GM23248 (cell line): ENCODE measurements around the gene GRM6. TPM values are rescaled to one million over a fixed set of nuclear protein-coding genes. Genes with fewer than 3 reads are reported as not detected.
A peak's percentile ranks its signal among the peaks of the same experiment; 100 is the strongest.

Source experiments
- DNase-seq: peaks from one replicate; pipeline ENCODE4 v3.0.0-alpha.2; 2015
- H2AFZ ChIP-seq: fragments of 200-600 bp; sonication (generic); 2 replicates; pipeline ENCODE4 v1.6.1; 2016; ENCODE audit warnings: antibody characterized with exemption
- H3F3A ChIP-seq: fragments of 200-600 bp; sonication (generic); 2 replicates; pipeline ENCODE4 v1.6.1; 2016; ENCODE audit warnings: mild to moderate bottlenecking, antibody characterized with exemption, mixed run types; ENCODE audit not compliant: insufficient read depth
- H3K27ac ChIP-seq: fragments of 200-600 bp; sonication (generic); 2 replicates; pipeline ENCODE4 v1.5.1; 2016; ENCODE audit warnings: mild to moderate bottlenecking
- H3K27me3 ChIP-seq: fragments of 200-600 bp; sonication (generic); replicated peaks from 2 replicates; pipeline ENCODE4 v1.6.1; 2016; ENCODE audit warnings: mild to moderate bottlenecking; ENCODE audit not compliant: insufficient read depth
- H3K36me3 ChIP-seq: fragments of 200-600 bp; sonication (generic); 2 replicates; pipeline ENCODE4 v1.6.1; 2016; ENCODE audit warnings: low read depth, mild to moderate bottlenecking
- H3K4me1 ChIP-seq: fragments of 200-600 bp; sonication (generic); 2 replicates; pipeline ENCODE4 v1.6.1; 2016; ENCODE audit warnings: mild to moderate bottlenecking; ENCODE audit not compliant: insufficient read depth
- H3K4me2 ChIP-seq: fragments of 200-600 bp; sonication (generic); one replicate; pipeline ENCODE4 v1.6.1; 2016; ENCODE audit warnings: mild to moderate bottlenecking; ENCODE audit not compliant: unreplicated experiment
- H3K4me3 ChIP-seq: fragments of 200-600 bp; sonication (generic); 2 replicates; pipeline ENCODE4 v1.5.1; 2016; ENCODE audit warnings: mild to moderate bottlenecking
- H3K79me2 ChIP-seq: fragments of 200-600 bp; sonication (generic); 2 replicates; pipeline ENCODE4 v1.6.1; 2016; ENCODE audit warnings: mild to moderate bottlenecking; ENCODE audit not compliant: insufficient read depth
- H3K9ac ChIP-seq: fragments of 200-600 bp; sonication (generic); 2 replicates; pipeline ENCODE4 v1.6.1; 2016; ENCODE audit warnings: mild to moderate bottlenecking
- H3K9me2 ChIP-seq: fragments of 200-600 bp; sonication (generic); 2 replicates; pipeline ENCODE4 v1.6.1; 2016; ENCODE audit warnings: mixed run types, mild to moderate bottlenecking, moderate library complexity; ENCODE audit not compliant: insufficient read depth
- H3K9me3 ChIP-seq: fragments of 200-600 bp; sonication (generic); one replicate; pipeline ENCODE4 v1.6.1; 2017; ENCODE audit warnings: low read depth
- H4K20me1 ChIP-seq: fragments of 200-600 bp; sonication (generic); 2 replicates; pipeline ENCODE4 v1.6.0; 2016; ENCODE audit not compliant: insufficient read depth
- EZH2 ChIP-seq: fragments of 200-600 bp; sonication (generic); IDR thresholded peaks from 2 replicates; pipeline ENCODE4 v1.6.1; 2018; ENCODE audit warnings: antibody characterized with exemption, mild to moderate bottlenecking; ENCODE audit not compliant: insufficient read depth, poor library complexity, severe bottlenecking
- EZH2phosphoT487 ChIP-seq: fragments of 200-600 bp; sonication (generic); IDR thresholded peaks from 2 replicates; pipeline ENCODE4 v1.6.1; 2018; ENCODE audit warnings: antibody characterized with exemption, moderate library complexity, mild to moderate bottlenecking, low read depth; ENCODE audit not compliant: insufficient read depth
- WGBS, 2 experiments: methylation state at CpG; one replicate each; pipeline ENCODE4 v1.1.6; 2015 to 2017; ENCODE audit warnings: low lambda C conversion rate in 2 of 2, low coverage in 1 of 2; ENCODE audit errors: missing lambda C conversion rate in 2 of 2; 5-methylcytosine and 5-hydroxymethylcytosine counted together
- in situ Hi-C: fragments of 300-500 bp; cut with MboI; formaldehyde crosslinking; loops from 2 replicates; pipeline ENCODE4 v1.15.0; 2020
- polyA plus RNA-seq: library from polyadenylated mRNA; unstranded; fragments of >200 nt; fragmentation: Nextera tagmentation; extraction: Ambion mirVana; gene quantifications from 2 replicates; pipeline ENCODE4 v1.2.1, GENCODE V29; 2016
- total RNA-seq: library from RNA; depleted of rRNA; stranded (reverse); fragments of >200 nt; shearing (Covaris generic); gene quantifications from 2 replicates; pipeline ENCODE4 v1.2.3, GENCODE V29; 2014

GRM6 gene
- total and polyA plus RNA-seq, 2 experiments from 2014 or later, result 0.04 TPM; not detected in 1

DNA sequence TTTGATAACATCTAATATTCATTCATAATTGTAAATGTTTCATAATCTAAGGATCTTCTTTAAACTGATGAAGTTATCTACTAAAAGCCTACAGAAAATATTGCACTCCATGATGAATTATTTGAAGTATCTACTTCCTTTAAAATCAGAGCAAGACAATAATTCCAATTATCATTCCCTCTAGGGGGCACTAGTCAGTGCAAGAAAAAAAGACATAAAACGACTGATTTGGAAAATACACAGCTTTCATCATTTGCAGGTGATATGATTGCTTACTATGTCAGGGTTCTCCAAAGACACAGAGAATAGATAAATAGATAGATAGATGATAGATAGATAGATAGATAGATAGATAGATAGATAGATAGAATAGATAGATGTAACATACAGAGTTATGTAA is 13.5 kb upstream of the GRM6 start:
- Histone ChIP-seq H2AFZ (no peak overlapping the region), H3K9me3 (no peaks in the 10 kb centered on the region), H3K4me3 (no peak overlapping the region), H3K27ac (no peak overlapping the region), H3K79me2 (no peaks in the 10 kb centered on the region), H4K20me1 (no peaks in the 10 kb centered on the region), H3F3A (no peaks in the 10 kb centered on the region), H3K4me2 (no peak overlapping the region), H3K9ac (no peak overlapping the region), H3K9me2 (no peaks in the 10 kb centered on the region), H3K27me3 (no peaks in the 10 kb centered on the region), H3K36me3 (no peaks in the 10 kb centered on the region), H3K4me1 (no peaks in the 10 kb centered on the region)
- peak; percentile 26 for DNase-seq
- in situ Hi-C loops, result no loop called here
- TF ChIP-seq EZH2, result no peak
- no peak for TF ChIP-seq EZH2phosphoT487
- 0 to 3% methylated on average over 1 of the region's 1 CpG for WGBS, 2 experiments

DNA sequence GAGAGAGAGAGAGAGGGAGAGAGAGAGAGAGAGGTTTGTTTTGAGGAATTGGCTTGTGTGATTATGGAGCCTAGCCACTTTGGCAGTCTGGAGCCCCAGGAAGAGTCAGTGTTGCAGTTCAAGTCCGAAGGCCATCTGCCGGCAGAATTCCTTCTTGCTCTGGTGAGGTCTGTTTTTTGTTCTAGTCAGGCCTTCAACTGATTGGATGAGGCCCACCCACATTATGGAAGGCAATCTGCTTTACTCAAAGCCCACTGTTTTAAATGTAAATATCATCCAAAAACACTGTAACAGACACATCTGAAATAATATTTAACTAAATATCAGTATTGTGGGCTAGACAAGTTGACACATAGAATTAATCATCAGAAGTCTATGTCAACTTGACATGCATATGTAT is 11.4 kb upstream of the GRM6 start:
- H3K27me3 ChIP-seq, result no peaks in the 10 kb centered on the region
- H4K20me1 ChIP-seq, result no peaks in the 10 kb centered on the region
- no peaks in the 10 kb centered on the region for H3K9me3 ChIP-seq
- no peak for DNase-seq
- in situ Hi-C loops, result no loop called here
- H3K36me3 ChIP-seq, result no peaks in the 10 kb centered on the region
- H3K4me3 ChIP-seq, result no peak overlapping the region
- H3K4me1 ChIP-seq, result no peaks in the 10 kb centered on the region
- WGBS, 2 experiments, result 61 to 66% methylated on average over 2 of the region's 2 CpGs
- no peaks in the 10 kb centered on the region for H3K79me2 ChIP-seq
- H3K9me2 ChIP-seq, result no peaks in the 10 kb centered on the region
- no peak overlapping the region for H3K9ac ChIP-seq
- H2AFZ ChIP-seq, result no peak overlapping the region
- H3K4me2 ChIP-seq, result no peak overlapping the region
- H3K27ac ChIP-seq, result no peak overlapping the region
- no peaks in the 10 kb centered on the region for H3F3A ChIP-seq
- TF ChIP-seq EZH2phosphoT487, result no peak
- no peak for TF ChIP-seq EZH2

DNA sequence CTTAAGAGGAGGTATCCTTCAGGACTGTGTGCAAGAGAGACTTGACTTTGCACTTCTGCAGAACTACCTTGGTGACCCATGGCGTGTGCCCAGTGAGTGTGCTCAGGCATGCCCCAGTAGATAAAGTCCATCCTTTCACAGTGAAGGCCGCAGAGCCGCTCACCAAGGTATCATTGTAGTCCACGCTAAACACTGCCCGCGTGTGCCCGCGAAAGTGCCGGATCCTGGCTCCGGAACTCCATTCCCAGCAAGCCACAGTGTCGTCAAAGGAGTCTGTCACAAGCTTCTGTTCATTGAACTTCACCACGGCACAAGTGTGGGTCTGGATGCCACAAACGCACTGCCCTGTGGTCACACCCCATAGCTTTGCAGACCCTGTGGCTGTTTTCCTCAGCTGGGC is 3.3 kb upstream of the GRM6 start:
- 65 to 72% methylated on average over 13 of the region's 13 CpGs for WGBS, 2 experiments
- H3K27me3 ChIP-seq, result no peaks in the 10 kb centered on the region

DNA sequence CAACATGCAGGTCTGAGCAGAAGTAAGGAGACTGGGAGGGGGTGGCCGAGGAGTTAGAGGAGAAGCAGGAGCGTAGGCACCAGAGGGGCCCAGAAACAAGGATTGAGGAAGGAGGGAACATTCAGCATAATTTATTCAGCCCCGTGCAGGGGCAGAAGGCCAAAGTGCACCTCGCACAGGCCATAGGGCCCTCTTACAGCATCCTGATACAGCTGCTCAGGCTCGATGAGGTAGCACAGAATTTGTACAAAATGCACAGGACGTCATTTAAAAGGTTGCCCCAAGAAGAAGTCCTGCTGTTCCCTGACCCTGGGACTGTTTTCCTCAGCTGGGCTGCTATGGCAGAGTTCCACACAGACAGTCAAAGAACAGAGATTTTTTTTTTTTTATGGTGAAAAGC is 2.1 kb upstream of the GRM6 start:
- H3K4me2 ChIP-seq, result no peak overlapping the region
- H3K79me2 ChIP-seq, result no peaks in the 10 kb centered on the region
- H3K9me3 ChIP-seq, result no peaks in the 10 kb centered on the region
- no peak for TF ChIP-seq EZH2phosphoT487
- TF ChIP-seq EZH2, result no peak
- H3F3A ChIP-seq, result no peaks in the 10 kb centered on the region
- no peaks in the 10 kb centered on the region for H3K4me1 ChIP-seq
- in situ Hi-C loops, result no loop called here
- H3K9ac ChIP-seq, result no peak overlapping the region
- no peak overlapping the region for H2AFZ ChIP-seq
- no peak overlapping the region for H3K27ac ChIP-seq
- 27 to 32% methylated on average over 6 of the region's 6 CpGs for WGBS, 2 experiments
- no peaks in the 10 kb centered on the region for H4K20me1 ChIP-seq
- DNase-seq, result no peak
- no peaks in the 10 kb centered on the region for H3K27me3 ChIP-seq
- H3K4me3 ChIP-seq, result no peak overlapping the region
- H3K9me2 ChIP-seq, result no peaks in the 10 kb centered on the region
- H3K36me3 ChIP-seq, result no peaks in the 10 kb centered on the region

More for the DNA sequence above, 3.3 kb upstream of the GRM6 start:
- TF ChIP-seq EZH2, result no peak
- H3K79me2 ChIP-seq, result no peaks in the 10 kb centered on the region
- H3K27ac ChIP-seq, result no peak overlapping the region
- no peak overlapping the region for H3K4me3 ChIP-seq
- H3K4me1 ChIP-seq, result no peaks in the 10 kb centered on the region
- H3K9ac ChIP-seq, result no peak overlapping the region
- H3K4me2 ChIP-seq, result no peak overlapping the region
- H3F3A ChIP-seq, result no peaks in the 10 kb centered on the region
- H2AFZ ChIP-seq, result no peak overlapping the region
- H3K36me3 ChIP-seq, result no peaks in the 10 kb centered on the region
- H3K9me2 ChIP-seq, result no peaks in the 10 kb centered on the region
- in situ Hi-C loops, result no loop called here
- no peak for DNase-seq
- no peaks in the 10 kb centered on the region for H3K9me3 ChIP-seq
- H4K20me1 ChIP-seq, result no peaks in the 10 kb centered on the region

DNA sequence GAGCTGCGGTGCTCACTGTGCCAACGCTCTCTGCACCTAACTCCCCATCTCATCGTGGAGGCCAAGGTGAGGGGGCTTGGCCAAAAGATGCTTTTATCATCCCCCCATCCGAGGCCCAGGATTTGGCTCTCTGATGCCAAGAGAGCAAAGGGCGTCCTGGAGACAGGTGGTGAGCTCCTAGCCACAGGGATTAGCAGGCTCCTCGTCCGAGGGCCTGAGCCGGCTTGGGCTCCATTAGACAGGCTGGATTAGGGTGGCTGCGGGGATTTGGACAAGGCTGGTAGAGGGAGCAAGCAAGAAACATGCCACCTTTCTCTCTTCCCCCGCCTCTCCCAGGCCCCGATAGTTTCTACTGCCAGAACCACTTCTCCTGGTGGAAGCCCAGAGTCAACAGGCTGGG is 1.0 kb upstream of the GRM6 start:
- Histone ChIP-seq H4K20me1 (no peaks in the 10 kb centered on the region), H3K27ac (no peak overlapping the region), H3K9me3 (no peaks in the 10 kb centered on the region), H3K4me1 (no peaks in the 10 kb centered on the region), H3F3A (no peaks in the 10 kb centered on the region), H3K36me3 (no peaks in the 10 kb centered on the region), H3K4me3 (no peak overlapping the region), H3K9me2 (no peaks in the 10 kb centered on the region), H3K79me2 (no peaks in the 10 kb centered on the region), H3K27me3 (no peaks in the 10 kb centered on the region), H3K4me2 (no peak overlapping the region), H2AFZ (no peak overlapping the region), H3K9ac (no peak overlapping the region)
- WGBS, 2 experiments, result 39 to 47% methylated on average over 11 of the region's 11 CpGs
- in situ Hi-C loops, result no loop called here
- no peak for DNase-seq
- TF ChIP-seq EZH2phosphoT487 (no peak), EZH2 (no peak)
